Right lobe of liver (tissue), 4 donors: ENCODE measurements around the gene MYO9A.

Source experiments
- CTCF ChIP-seq, 4 donors: fragments of 200-600 bp in 3 of 4; fragments of 450-650 bp in 1 of 4; IDR thresholded peaks; one replicate each; pipeline versions ENCODE4 v1.5.1 to v1.8.0; 2016 to 2022; ENCODE audit warnings: antibody characterized with exemption in 4 of 4, mild to moderate bottlenecking in 2 of 4
- POLR2A ChIP-seq: fragments of 450-650 bp; IDR thresholded peaks from one replicate; pipeline ENCODE4 v1.6.1; 2017; ENCODE audit warnings: antibody characterized with exemption, mild to moderate bottlenecking
- donor health status: DM: no; HTN: no; CAD: no.
- donor health status: DM: no; HTN: no; CAD: no.
- donor health status: DM: no; HTN: yes; CAD: no.

- TF ChIP-seq CTCF (IDR thresholded peaks at IDR 0.05) = no peak
- no peak for TF ChIP-seq POLR2A
Observed at GRCh38 chr15:71804226-71804625, 313.7 kb downstream of the MYO9A start.
